DOHH2 (cell line): ENCODE data around the gene LGALS12.

ENCODE experiments used
- H3F3A ChIP-seq: fragments of 200-600 bp; sonication (generic), shearing (Covaris generic); 2 replicates; pipeline ENCODE4 v1.6.0; 2016; ENCODE audit warnings: antibody characterized with exemption, mild to moderate bottlenecking; ENCODE audit not compliant: control insufficient read depth, insufficient read depth
- H3K27ac ChIP-seq: fragments of 200-600 bp; sonication (generic); 2 replicates; pipeline ENCODE4 v1.5.1; 2014; ENCODE audit warnings: low read depth, mild to moderate bottlenecking, low read length, moderate library complexity
- H3K27me3 ChIP-seq: fragments of 200-600 bp; sonication (generic); 2 replicates; pipeline ENCODE4 v1.6.1; 2014; ENCODE audit warnings: mild to moderate bottlenecking, low read length, mixed read lengths; ENCODE audit not compliant: control insufficient read depth
- H3K36me3 ChIP-seq: fragments of 200-600 bp; sonication (generic); 2 replicates; pipeline ENCODE4 v1.6.1; 2014; ENCODE audit warnings: mild to moderate bottlenecking, low read length, moderate library complexity, mixed read lengths; ENCODE audit not compliant: control insufficient read depth
- H3K4me1 ChIP-seq: fragments of 200-600 bp; sonication (generic); 2 replicates; pipeline ENCODE4 v1.6.1; 2014; ENCODE audit warnings: mild to moderate bottlenecking, low read length, mixed read lengths; ENCODE audit not compliant: control insufficient read depth
- H3K4me2 ChIP-seq: fragments of 200-600 bp; sonication (generic); 2 replicates; pipeline ENCODE4 v1.6.0; 2014; ENCODE audit warnings: mild to moderate bottlenecking, low read length, moderate library complexity
- H3K4me3 ChIP-seq: fragments of 200-600 bp; sonication (generic); 2 replicates; pipeline ENCODE4 v1.5.1; 2014; ENCODE audit warnings: mild to moderate bottlenecking, low read length, mixed read lengths
- H3K79me2 ChIP-seq: fragments of 200-600 bp; sonication (generic); 2 replicates; pipeline ENCODE4 v1.6.1; 2014; ENCODE audit warnings: mild to moderate bottlenecking, low read length, mixed read lengths; ENCODE audit not compliant: control insufficient read depth
- H3K9me2 ChIP-seq: fragments of 200-600 bp; sonication (generic); replicated peaks from 2 replicates; pipeline ENCODE4 v1.6.1; 2014; ENCODE audit warnings: mild to moderate bottlenecking, low read length, mixed read lengths; ENCODE audit not compliant: control insufficient read depth
- H3K9me3 ChIP-seq: fragments of 200-600 bp; sonication (generic); 2 replicates; pipeline ENCODE4 v1.6.1; 2014; ENCODE audit warnings: antibody characterized with exemption, low read length, mixed read lengths; ENCODE audit not compliant: control insufficient read depth, insufficient read depth
- H4K20me1 ChIP-seq: fragments of 200-600 bp; sonication (generic); 2 replicates; pipeline ENCODE4 v1.6.0; 2014; ENCODE audit warnings: low read depth, mild to moderate bottlenecking, antibody characterized with exemption, low read length, moderate library complexity; ENCODE audit not compliant: control insufficient read depth, insufficient read depth
- CTCF ChIP-seq: fragments of 200-600 bp; sonication (generic); IDR thresholded peaks from one replicate; pipeline ENCODE4 v1.5.1; 2014; ENCODE audit warnings: antibody characterized with exemption, mild to moderate bottlenecking, low read depth, low read length; ENCODE audit not compliant: poor library complexity, severe bottlenecking
- EZH2phosphoT487 ChIP-seq: fragments of 200-600 bp; sonication (generic); IDR thresholded peaks from 2 replicates; pipeline ENCODE4 v1.6.1; 2017; ENCODE audit warnings: borderline replicate concordance, mild to moderate bottlenecking, antibody characterized with exemption, low read length, moderate library complexity, mixed read lengths

Gene LGALS12

DNA sequence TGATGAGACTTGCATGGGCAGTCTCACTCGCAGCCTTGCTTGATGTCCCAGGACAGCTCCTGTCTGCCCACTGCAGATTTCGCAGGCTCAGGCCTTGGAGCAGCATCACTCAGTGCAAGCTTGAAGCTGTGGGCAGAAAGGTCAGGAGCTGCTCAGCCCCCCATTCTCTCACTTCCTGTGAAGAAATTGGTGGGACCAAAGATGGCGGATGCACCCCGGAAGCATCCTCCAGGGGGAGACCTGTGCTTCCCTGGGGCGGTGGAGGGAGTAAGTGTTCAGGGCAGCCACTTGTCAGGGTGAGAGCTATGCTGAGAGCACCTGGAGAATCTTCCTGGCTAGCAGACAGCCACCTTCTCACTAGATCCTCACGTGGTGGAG, 46.0 kb downstream of the LGALS12 start:
- Histone ChIP-seq H3K79me2 (no peaks in the 10 kb centered on the region), H3K4me2 (no peak overlapping the region), H3K27ac (no peak overlapping the region), H3F3A (no peaks in the 10 kb centered on the region), H3K27me3 (no peaks in the 10 kb centered on the region), H3K4me1 (peaks cover 36% of the 10 kb centered on the region), H4K20me1 (no peaks in the 10 kb centered on the region), H3K9me2 (no peaks in the 10 kb centered on the region), H3K9me3 (no peaks in the 10 kb centered on the region), H3K36me3 (no peaks in the 10 kb centered on the region), H3K4me3 (no peak overlapping the region)
- TF ChIP-seq CTCF, result no peak
- no peak for TF ChIP-seq EZH2phosphoT487

GRCh38 chr11:63552921-63553320, 47.0 kb downstream of the LGALS12 start:
- H3K4me1 ChIP-seq, result peaks cover 41% of the 10 kb centered on the region
- no peaks in the 10 kb centered on the region for H3F3A ChIP-seq
- H3K9me2 ChIP-seq, result no peaks in the 10 kb centered on the region
- no peaks in the 10 kb centered on the region for H3K27me3 ChIP-seq
- H3K36me3 ChIP-seq, result no peaks in the 10 kb centered on the region
- TF ChIP-seq EZH2phosphoT487 (no peak), CTCF (no peak)
- H3K4me3 ChIP-seq, result no peak overlapping the region
- no peak overlapping the region for H3K4me2 ChIP-seq
- no peaks in the 10 kb centered on the region for H4K20me1 ChIP-seq
- H3K27ac ChIP-seq, result no peak overlapping the region
- H3K9me3 ChIP-seq, result no peaks in the 10 kb centered on the region
- H3K79me2 ChIP-seq, result no peaks in the 10 kb centered on the region

DNA sequence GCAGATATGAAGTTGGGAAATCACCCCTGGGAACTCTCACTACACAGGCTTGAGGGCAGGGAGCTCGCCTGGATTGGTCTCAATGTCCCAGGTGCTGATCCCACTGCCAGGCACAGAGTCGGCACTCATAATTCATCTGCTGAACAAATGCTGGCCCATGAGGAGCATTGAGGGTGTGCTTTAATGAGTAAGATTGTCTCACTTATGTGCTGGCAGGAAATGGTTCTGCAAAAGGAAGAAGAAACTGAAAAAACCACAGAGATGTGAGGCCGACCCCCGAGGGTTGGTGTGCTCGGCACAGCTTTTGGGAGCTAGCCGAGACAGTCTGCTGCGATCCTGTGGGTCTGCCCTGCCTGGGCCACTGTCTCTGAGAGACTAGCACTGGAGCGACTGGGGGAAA, 47.9 kb downstream of the LGALS12 start:
- Histone ChIP-seq H4K20me1 (no peaks in the 10 kb centered on the region), H3K27ac (no peak overlapping the region), H3K4me2 (peak overlapping the region; percentile 51), H3K79me2 (no peaks in the 10 kb centered on the region), H3K27me3 (no peaks in the 10 kb centered on the region), H3K4me3 (peak overlapping the region; percentile 28), H3K9me2 (no peaks in the 10 kb centered on the region), H3K4me1 (peaks cover 41% of the 10 kb centered on the region), H3K9me3 (no peaks in the 10 kb centered on the region), H3K36me3 (no peaks in the 10 kb centered on the region), H3F3A (no peaks in the 10 kb centered on the region)
- TF ChIP-seq EZH2phosphoT487 (no peak), CTCF (no peak)

DNA sequence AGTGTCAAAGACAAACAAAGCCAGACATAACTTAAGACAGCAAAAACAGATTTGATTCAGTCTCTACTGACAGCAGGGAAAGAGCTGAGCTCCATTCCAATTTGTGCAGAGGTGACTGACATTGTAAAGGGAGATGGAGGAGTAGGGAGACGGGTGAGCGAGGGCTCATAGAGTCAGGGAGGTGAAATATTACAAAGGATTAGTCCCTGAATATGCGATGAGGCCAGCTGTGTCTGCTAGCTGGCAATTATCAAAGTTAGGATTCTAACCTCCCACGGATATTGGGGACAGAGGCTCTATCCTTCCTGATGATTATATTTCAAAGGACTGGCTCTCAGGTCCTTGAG, 49.0 kb downstream of the LGALS12 start:
- no peaks in the 10 kb centered on the region for H3K9me2 ChIP-seq
- no peaks in the 10 kb centered on the region for H3K36me3 ChIP-seq
- H3K27me3 ChIP-seq, result no peaks in the 10 kb centered on the region
- H4K20me1 ChIP-seq, result no peaks in the 10 kb centered on the region
- no peak overlapping the region for H3K4me3 ChIP-seq
- H3F3A ChIP-seq, result no peaks in the 10 kb centered on the region
- H3K79me2 ChIP-seq, result no peaks in the 10 kb centered on the region
- peaks cover 41% of the 10 kb centered on the region for H3K4me1 ChIP-seq
- no peak overlapping the region for H3K4me2 ChIP-seq
- no peak overlapping the region for H3K27ac ChIP-seq
- TF ChIP-seq EZH2phosphoT487, result no peak
- TF ChIP-seq CTCF, result no peak
- no peaks in the 10 kb centered on the region for H3K9me3 ChIP-seq
